Measurements from ENCODE around the gene WDFY1. TPM values are rescaled to one million over a fixed set of nuclear protein-coding genes. Genes with fewer than 3 reads are reported as not detected.
A peak's percentile ranks its signal among the peaks of the same experiment; 100 is the strongest.

The WDFY1 gene
- total and polyA plus RNA-seq, 9 of the 15 experiments (the other 6 are each of a cell fraction or from before 2014, with no cell fraction given), result 5.4 to 27.6 (median 17.5) TPM

DNA sequence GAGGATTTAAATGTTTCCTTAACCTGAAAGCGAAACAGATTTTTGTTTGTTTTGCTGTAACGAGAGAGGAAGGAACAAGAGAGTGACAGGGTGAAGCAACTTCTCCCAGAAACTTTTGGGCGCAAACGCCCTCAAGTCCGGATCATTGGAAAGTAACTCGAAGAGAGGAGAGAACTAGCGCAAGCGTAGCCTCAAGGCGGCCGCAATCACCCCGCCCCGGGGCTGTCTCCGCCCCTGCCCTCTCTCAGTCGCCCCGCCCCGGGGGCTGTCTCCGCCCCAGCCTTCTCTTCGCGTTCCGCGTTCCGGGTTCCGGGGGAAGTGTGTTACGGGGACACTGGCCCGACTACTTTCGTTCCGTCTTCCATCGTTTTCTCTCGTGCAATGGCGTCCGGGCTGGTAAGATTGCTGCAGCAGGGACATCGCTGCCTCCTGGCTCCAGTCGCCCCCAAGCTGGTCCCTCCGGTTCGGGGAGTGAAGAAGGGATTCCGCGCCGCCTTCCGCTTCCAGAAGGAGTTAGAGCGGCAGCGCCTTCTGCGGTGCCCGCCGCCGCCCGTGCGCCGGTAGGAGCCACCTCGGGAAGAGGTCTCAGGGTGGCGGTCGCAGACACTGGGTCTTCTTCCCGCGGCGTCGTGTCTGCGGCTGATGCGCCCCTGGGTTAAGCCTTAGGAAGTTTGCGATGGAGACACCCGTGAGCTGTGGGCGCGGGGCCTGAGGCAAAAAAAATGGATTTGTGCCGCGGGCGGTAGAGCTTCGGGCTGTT lies 12.1 kb upstream of the WDFY1 start, which contains the start of gene MRPL44 (continued):
- TF ChIP-seq TRIM25 (IDR thresholded peaks at IDR 0.05; ENCODE audit: borderline replicate concordance) (no peak), ZNF561 (CRISPR knock-in tag; conservative IDR thresholded peaks at IDR 0.05) (no peak), ETV5 (CRISPR knock-in tag; IDR thresholded peaks at IDR 0.05; ENCODE audit: low read depth) (peak; percentile 63; the same call in 1 of the 2 replicates), ZFP1 (CRISPR knock-in tag; IDR thresholded peaks at IDR 0.05) (no peak), ZNF165 (CRISPR knock-in tag; IDR thresholded peaks at IDR 0.05; ENCODE audit: borderline replicate concordance) (no peak), ZNF174 (CRISPR knock-in tag; IDR thresholded peaks at IDR 0.05) (no peak), CBX3 (IDR thresholded peaks at IDR 0.05; ENCODE audit: borderline replicate concordance in 1 of 2, low read length in 2 of 2) (peak in 1 of 2 experiments; percentile 90; a peak in 2 of 3 replicates), ELF4 (CRISPR knock-in tag; IDR thresholded peaks at IDR 0.05) (peak; percentile 70; the same call in 1 of the 2 replicates), TCF3 (CRISPR knock-in tag; IDR thresholded peaks at IDR 0.05) (no peak), COPS2 (conservative IDR thresholded peaks at IDR 0.05) (no peak), ZNF57 (CRISPR knock-in tag; IDR thresholded peaks at IDR 0.05) (no peak), ZFP36 (IDR thresholded peaks at IDR 0.05; ENCODE audit: low read depth, low read length, partially characterized antibody) (peak; percentile 25), ZNF217 (CRISPR knock-in tag; IDR thresholded peaks at IDR 0.05) (no peak), SREBF1 (IDR thresholded peaks at IDR 0.05; ENCODE audit: borderline replicate concordance, low read depth, low read length) (no peak), ZKSCAN3 (CRISPR knock-in tag; IDR thresholded peaks at IDR 0.05) (no peak), SIN3B (IDR thresholded peaks at IDR 0.05; ENCODE audit: low read depth) (peak; percentile 91), ARHGAP35 (IDR thresholded peaks at IDR 0.05; ENCODE audit: partially characterized antibody) (no peak)
- TF ChIP-seq, protein P1, sequence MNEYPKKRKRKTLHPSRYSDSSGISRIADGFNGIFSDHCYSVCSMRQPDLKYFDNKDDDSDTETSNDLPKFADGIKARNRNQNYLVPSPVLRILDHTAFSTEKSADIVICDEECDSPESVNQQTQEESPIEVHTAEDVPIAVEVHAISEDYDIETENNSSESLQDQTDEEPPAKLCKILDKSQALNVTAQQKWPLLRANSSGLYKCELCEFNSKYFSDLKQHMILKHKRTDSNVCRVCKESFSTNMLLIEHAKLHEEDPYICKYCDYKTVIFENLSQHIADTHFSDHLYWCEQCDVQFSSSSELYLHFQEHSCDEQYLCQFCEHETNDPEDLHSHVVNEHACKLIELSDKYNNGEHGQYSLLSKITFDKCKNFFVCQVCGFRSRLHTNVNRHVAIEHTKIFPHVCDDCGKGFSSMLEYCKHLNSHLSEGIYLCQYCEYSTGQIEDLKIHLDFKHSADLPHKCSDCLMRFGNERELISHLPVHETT (CRISPR knock-in tag; conservative IDR thresholded peaks at IDR 0.05 in 1 of 2, IDR thresholded peaks at IDR 0.05 in 1 of 2), result peak in 1 of 2 experiments; percentile 79; a peak in 2 of 4 replicates
- TF ChIP-seq, protein P2, sequence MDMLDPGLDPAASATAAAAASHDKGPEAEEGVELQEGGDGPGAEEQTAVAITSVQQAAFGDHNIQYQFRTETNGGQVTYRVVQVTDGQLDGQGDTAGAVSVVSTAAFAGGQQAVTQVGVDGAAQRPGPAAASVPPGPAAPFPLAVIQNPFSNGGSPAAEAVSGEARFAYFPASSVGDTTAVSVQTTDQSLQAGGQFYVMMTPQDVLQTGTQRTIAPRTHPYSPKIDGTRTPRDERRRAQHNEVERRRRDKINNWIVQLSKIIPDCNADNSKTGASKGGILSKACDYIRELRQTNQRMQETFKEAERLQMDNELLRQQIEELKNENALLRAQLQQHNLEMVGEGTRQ (CRISPR knock-in tag; IDR thresholded peaks at IDR 0.05), result no peak
- TF ChIP-seq, protein P3, sequence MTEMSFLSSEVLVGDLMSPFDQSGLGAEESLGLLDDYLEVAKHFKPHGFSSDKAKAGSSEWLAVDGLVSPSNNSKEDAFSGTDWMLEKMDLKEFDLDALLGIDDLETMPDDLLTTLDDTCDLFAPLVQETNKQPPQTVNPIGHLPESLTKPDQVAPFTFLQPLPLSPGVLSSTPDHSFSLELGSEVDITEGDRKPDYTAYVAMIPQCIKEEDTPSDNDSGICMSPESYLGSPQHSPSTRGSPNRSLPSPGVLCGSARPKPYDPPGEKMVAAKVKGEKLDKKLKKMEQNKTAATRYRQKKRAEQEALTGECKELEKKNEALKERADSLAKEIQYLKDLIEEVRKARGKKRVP (CRISPR knock-in tag; IDR thresholded peaks at IDR 0.05), result no peak
- TF ChIP-seq, protein P4, sequence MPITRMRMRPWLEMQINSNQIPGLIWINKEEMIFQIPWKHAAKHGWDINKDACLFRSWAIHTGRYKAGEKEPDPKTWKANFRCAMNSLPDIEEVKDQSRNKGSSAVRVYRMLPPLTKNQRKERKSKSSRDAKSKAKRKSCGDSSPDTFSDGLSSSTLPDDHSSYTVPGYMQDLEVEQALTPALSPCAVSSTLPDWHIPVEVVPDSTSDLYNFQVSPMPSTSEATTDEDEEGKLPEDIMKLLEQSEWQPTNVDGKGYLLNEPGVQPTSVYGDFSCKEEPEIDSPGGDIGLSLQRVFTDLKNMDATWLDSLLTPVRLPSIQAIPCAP (CRISPR knock-in tag; IDR thresholded peaks at IDR 0.05; ENCODE audit: borderline replicate concordance), result no peak
- TF ChIP-seq, protein P5, sequence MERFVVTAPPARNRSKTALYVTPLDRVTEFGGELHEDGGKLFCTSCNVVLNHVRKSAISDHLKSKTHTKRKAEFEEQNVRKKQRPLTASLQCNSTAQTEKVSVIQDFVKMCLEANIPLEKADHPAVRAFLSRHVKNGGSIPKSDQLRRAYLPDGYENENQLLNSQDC (CRISPR knock-in tag; IDR thresholded peaks at IDR 0.05), result no peak

Measured in K562 (cell line).